Ishikawa (cell line): Measurements from ENCODE around the gene SUOX.

Experiments
- EP300 ChIP-seq: IDR thresholded peaks from 2 replicates; pipeline ENCODE4 v1.6.1; 2012; ENCODE audit warnings: borderline replicate concordance
- MAX ChIP-seq: IDR thresholded peaks from 2 replicates; pipeline ENCODE4 v1.6.1; 2012
- REST ChIP-seq: IDR thresholded peaks from 2 replicates; pipeline ENCODE4 v1.6.1; 2012; ENCODE audit warnings: low read depth, mild to moderate bottlenecking
- TAF1 ChIP-seq: IDR thresholded peaks from 2 replicates; pipeline ENCODE4 v1.6.1; 2012; ENCODE audit warnings: low read depth, mild to moderate bottlenecking

DNA sequence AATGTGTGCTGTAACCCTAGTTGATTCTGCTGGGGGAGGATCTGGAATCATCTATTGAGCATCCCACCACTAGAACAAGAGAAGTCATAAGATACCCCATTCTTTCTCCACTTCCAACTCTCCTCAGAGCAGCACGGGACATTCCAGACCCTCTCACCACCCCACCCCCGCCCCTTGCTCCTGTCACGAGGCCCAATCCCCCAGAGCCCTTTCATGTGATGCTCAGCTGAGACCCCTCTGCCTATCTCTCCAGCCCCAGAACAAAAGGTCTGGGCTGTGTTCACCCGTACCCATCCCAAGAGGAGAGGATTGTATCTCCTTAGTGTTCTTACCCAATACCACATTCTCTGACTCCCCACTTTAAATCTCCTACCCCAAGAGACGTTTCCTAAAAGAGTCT lies 31.8 kb upstream of the SUOX start:
- no peak for TF ChIP-seq MAX
- TF ChIP-seq EP300: no peak
- TF ChIP-seq REST: no peak
- no peak for TF ChIP-seq TAF1
